ENCODE measurements around the gene CHMP1B. TPM values are rescaled to one million over a fixed set of nuclear protein-coding genes. Genes with fewer than 3 reads are reported as not detected.

CHMP1B gene
- total RNA-seq, 1 experiment from 2014 or later = 38.7 TPM

DNA sequence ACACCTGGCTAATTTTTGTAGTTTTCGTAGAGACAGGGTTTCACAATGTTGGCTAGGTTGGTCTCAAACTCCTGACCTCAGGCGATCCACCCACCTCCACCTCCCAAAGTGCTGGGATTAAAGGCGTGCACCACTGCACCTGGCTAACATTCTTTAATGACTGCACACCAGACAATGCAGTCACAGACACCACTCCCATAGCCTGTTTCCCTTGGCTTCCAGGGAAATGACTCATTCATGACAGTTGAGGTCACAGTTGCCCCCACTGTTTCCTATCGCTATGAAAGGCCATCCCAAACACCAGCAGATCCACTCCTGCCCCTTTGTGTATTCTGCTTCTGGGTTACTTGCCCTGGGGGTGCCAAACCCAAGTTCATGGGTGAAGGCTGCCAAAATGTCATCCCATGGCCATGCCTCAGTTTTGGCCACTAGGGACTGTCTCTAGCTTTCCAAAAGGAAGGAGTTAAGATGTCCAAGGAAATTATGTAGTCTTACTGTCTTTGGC lies 8.7 kb downstream of the CHMP1B start:
- Histone ChIP-seq H4K20me1 (ENCODE audit: control insufficient read depth, insufficient read depth, insufficient read length) (no peaks in the 10 kb centered on the region), H2BK5ac (ENCODE audit: insufficient read length, low read length) (no peak overlapping the region), H3K79me2 (ENCODE audit: insufficient read depth, low read length) (no peaks in the 10 kb centered on the region), H3T11ph (ENCODE audit: low read length) (no peak overlapping the region), H3K23ac (ENCODE audit: insufficient read length, low read depth, low read length) (no peak overlapping the region), H2BK20ac (ENCODE audit: low read depth, low read length, poor library complexity, severe bottlenecking) (no peak overlapping the region), H2BK15ac (ENCODE audit: low read depth, low read length) (no peak overlapping the region), H4K91ac (ENCODE audit: insufficient read length, low read depth, low read length) (no peak overlapping the region), H2BK12ac (ENCODE audit: insufficient read length, low read depth, low read length) (no peak overlapping the region), H2BK120ac (ENCODE audit: low read depth, low read length, poor library complexity, severe bottlenecking) (no peak overlapping the region), H3K79me1 (ENCODE audit: insufficient read depth, low read depth, low read length, poor library complexity, severe bottlenecking) (no peaks in the 10 kb centered on the region), H3K14ac (ENCODE audit: insufficient read depth, low read length) (no peak overlapping the region), H2AK5ac (ENCODE audit: insufficient read length, low read length) (no peak overlapping the region), H3K4ac (ENCODE audit: low read depth, low read length) (no peak overlapping the region), H3K18ac (ENCODE audit: insufficient read length, low read depth, low read length) (no peak overlapping the region), H3K23me2 (ENCODE audit: insufficient read length, low read depth, low read length, poor library complexity, severe bottlenecking) (no peaks in the 10 kb centered on the region), H3K4me2 (ENCODE audit: insufficient read depth, insufficient read length, low read length) (no peak overlapping the region), H3K27ac (ENCODE audit: insufficient read length, low read depth, low read length) (no peak overlapping the region), H3K56ac (ENCODE audit: insufficient read length, low read depth, low read length) (no peak overlapping the region), H2AFZ (ENCODE audit: low read length) (no peak overlapping the region), H3K9me3 (ENCODE audit: control insufficient read depth, low read depth, low read length) (no peaks in the 10 kb centered on the region), H4K8ac (replicated peaks; ENCODE audit: insufficient read length, low read depth, low read length) (no peak overlapping the region), H3K4me1 (ENCODE audit: insufficient read depth, low read length) (peaks cover 5% of the 10 kb centered on the region; the same call in 1 of the 2 replicates), H3K27me3 (ENCODE audit: insufficient read depth, low read length) (no peaks in the 10 kb centered on the region), H4K5ac (ENCODE audit: insufficient read length, low read depth, low read length) (no peak overlapping the region), H3K9ac (ENCODE audit: extremely low read depth, insufficient read length, low read length) (no peak overlapping the region)
- Mint-ChIP-seq H3K4me1 (peaks cover 28 to 30% of the 10 kb centered on the region in 2 experiments), H3K36me3 (ENCODE audit: insufficient read depth in 1 of 3, low read depth in 3 of 3) (peaks cover 0 to 3% (median 1%) of the 10 kb centered on the region in 3 experiments; a peak in 4 of 7 replicates), H3K27me3 (ENCODE audit: low read depth) (no peaks in the 10 kb centered on the region), H3K4me3 (no peak overlapping the region), H3K27ac (peak overlapping the region in 1 of 3 experiments; percentile 78; a peak in 1 of 7 replicates), H3K9me3 (no peaks in the 10 kb centered on the region)
- DNase-seq = no peak
- TF ChIP-seq, protein P1, sequence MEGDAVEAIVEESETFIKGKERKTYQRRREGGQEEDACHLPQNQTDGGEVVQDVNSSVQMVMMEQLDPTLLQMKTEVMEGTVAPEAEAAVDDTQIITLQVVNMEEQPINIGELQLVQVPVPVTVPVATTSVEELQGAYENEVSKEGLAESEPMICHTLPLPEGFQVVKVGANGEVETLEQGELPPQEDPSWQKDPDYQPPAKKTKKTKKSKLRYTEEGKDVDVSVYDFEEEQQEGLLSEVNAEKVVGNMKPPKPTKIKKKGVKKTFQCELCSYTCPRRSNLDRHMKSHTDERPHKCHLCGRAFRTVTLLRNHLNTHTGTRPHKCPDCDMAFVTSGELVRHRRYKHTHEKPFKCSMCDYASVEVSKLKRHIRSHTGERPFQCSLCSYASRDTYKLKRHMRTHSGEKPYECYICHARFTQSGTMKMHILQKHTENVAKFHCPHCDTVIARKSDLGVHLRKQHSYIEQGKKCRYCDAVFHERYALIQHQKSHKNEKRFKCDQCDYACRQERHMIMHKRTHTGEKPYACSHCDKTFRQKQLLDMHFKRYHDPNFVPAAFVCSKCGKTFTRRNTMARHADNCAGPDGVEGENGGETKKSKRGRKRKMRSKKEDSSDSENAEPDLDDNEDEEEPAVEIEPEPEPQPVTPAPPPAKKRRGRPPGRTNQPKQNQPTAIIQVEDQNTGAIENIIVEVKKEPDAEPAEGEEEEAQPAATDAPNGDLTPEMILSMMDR (conservative IDR thresholded peaks at IDR 0.05) = peak; percentile 39; the same call in 1 of the 3 replicates
- no CpG with 5 or more reads among the region's 4 CpGs for WGBS (ENCODE audit: extremely low coverage, insufficient read length, low lambda C conversion rate)
